Colonic mucosa (tissue), 4 donors: Measurements from ENCODE around the gene ZBTB21. TPM values are rescaled to one million over a fixed set of nuclear protein-coding genes. Genes with fewer than 3 reads are reported as not detected.
"Not testable (repeated sequence)": the region's sequence is repeated elsewhere in the genome, so short reads cannot be mapped to it uniquely, and the experiment has no call there.

Source experiments
- DNase-seq: peaks from one replicate; pipeline ENCODE4 v3.0.0-alpha.2; 2020
- H3K27ac ChIP-seq: fragments of 200-600 bp; one replicate; pipeline ENCODE4 v1.8.0; 2021
- H3K27me3 ChIP-seq: fragments of 200-600 bp; one replicate; pipeline ENCODE4 v1.8.0; 2021
- H3K36me3 ChIP-seq: fragments of 200-600 bp; one replicate; pipeline ENCODE4 v1.8.0; 2021
- H3K4me1 ChIP-seq: fragments of 200-600 bp; one replicate; pipeline ENCODE4 v1.8.0; 2021; ENCODE audit warnings: mild to moderate bottlenecking
- H3K4me3 ChIP-seq: fragments of 200-600 bp; one replicate; pipeline ENCODE4 v1.8.0; 2021
- H3K9ac ChIP-seq, 2 donors: one replicate each; pipeline ENCODE4 v1.7.0; 2013; ENCODE audit warnings: control low read depth in 2 of 2, low read depth in 2 of 2, low read length in 2 of 2
- H3K9me3 ChIP-seq: fragments of 200-600 bp; one replicate; pipeline ENCODE4 v1.8.0; 2021
- CTCF ChIP-seq: fragments of 200-600 bp; IDR thresholded peaks from one replicate; pipeline ENCODE4 v1.8.0; 2022; ENCODE audit warnings: antibody characterized with exemption, mild to moderate bottlenecking
- intact Hi-C: fragments of 100-400 bp; cut with DNase I; formaldehyde crosslinking; loops from one replicate; pipeline ENCODE4 v1.14.1; 2022
- total RNA-seq, 2 donors: library from RNA; stranded (reverse); fragmentation: NEBNext Ultra II Directional in 1 of 2; extraction: Animal tissue kit (Norgen Biotek cat#: 25700) in 1 of 2; gene quantifications; one replicate each; pipeline ENCODE4 v1.2.1, GENCODE V29; 2021
- donor health status: healthy.
- donor health status: DM: no; HTN: no; CAD: no.
- donor health status: DM: no; HTN: no; CAD: no.

The ZBTB21 gene
- total RNA-seq, 2 donors from 2014 or later: 10.2 to 15.1 TPM

GRCh38 chr21:41961282-41961701 lies 48.9 kb downstream of the ZBTB21 start:
- Histone ChIP-seq H3K27ac (no peak overlapping the region), H3K4me1 (no peaks in the 10 kb centered on the region), H3K27me3 (no peaks in the 10 kb centered on the region), H3K36me3 (no peaks in the 10 kb centered on the region), H3K9ac (no peak overlapping the region), H3K4me3 (no peak overlapping the region), H3K9me3 (no peaks in the 10 kb centered on the region)
- intact Hi-C loops: no loop called here
- no peak for TF ChIP-seq CTCF
- DNase-seq: no peak

DNA sequence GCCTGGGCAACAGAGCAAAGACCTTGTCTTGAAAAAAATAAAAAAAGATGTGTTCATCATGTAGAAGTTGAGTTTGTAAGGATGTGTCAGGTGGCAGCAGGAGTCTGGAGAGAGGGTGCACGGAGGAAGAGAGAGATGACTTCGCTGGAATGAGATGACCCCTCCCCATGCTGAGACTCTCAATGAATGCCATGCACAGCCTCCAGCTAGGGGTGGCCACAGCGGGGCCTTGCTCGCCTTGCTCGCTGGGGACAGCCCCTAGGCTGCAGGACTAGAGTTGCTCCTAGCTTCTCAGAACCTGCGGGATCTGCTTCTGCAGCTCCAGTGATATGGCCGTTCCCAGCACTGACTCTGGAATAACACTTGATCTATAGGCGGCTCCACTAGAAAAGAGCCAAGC lies 49.8 kb downstream of the ZBTB21 start:
- H3K9ac ChIP-seq: no peak overlapping the region
- intact Hi-C loops: no loop called here

DNA sequence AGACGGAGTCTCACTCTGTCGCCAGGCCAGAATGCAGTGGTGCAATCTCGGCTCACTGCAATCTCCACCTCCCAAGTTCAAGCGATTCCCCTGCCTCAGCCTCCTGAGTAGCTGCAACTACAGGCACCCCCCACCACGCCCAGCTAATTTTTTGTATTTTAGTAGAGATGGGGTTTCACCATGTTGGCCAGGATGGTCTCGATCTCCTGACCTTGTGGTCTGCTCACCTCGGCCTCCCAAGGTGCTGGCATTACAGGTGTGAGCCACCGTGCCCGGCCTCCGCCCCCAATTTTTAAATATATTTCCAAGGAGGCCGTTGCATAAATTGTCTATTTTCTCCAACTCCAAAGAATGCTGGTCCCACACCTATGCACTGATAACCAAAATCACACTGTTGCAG lies 50.5 kb downstream of the ZBTB21 start:
- DNase-seq, H3K27ac ChIP-seq, H3K9me3 ChIP-seq, H3K36me3 ChIP-seq, H3K27me3 ChIP-seq, H3K9ac ChIP-seq, H3K4me3 ChIP-seq, intact Hi-C loops, H3K4me1 ChIP-seq: not testable (repeated sequence)

More for the DNA sequence above, 49.8 kb downstream of the ZBTB21 start:
- H3K27me3 ChIP-seq: no peaks in the 10 kb centered on the region
- H3K9me3 ChIP-seq: no peaks in the 10 kb centered on the region
- TF ChIP-seq CTCF: no peak
- H3K27ac ChIP-seq: no peak overlapping the region
- H3K4me3 ChIP-seq: no peak overlapping the region
- no peaks in the 10 kb centered on the region for H3K36me3 ChIP-seq
- DNase-seq: no peak
- no peaks in the 10 kb centered on the region for H3K4me1 ChIP-seq

GRCh38 chr21:41958886-41959563 lies 51.1 kb downstream of the ZBTB21 start:
- Histone ChIP-seq H3K4me1 (no peaks in the 10 kb centered on the region), H3K9me3 (no peaks in the 10 kb centered on the region), H3K9ac (no peak overlapping the region), H3K27me3 (no peaks in the 10 kb centered on the region), H3K4me3 (no peak overlapping the region), H3K27ac (no peak overlapping the region), H3K36me3 (no peaks in the 10 kb centered on the region)
- no peak for DNase-seq
- TF ChIP-seq CTCF: no peak
- intact Hi-C loops: no loop called here

DNA sequence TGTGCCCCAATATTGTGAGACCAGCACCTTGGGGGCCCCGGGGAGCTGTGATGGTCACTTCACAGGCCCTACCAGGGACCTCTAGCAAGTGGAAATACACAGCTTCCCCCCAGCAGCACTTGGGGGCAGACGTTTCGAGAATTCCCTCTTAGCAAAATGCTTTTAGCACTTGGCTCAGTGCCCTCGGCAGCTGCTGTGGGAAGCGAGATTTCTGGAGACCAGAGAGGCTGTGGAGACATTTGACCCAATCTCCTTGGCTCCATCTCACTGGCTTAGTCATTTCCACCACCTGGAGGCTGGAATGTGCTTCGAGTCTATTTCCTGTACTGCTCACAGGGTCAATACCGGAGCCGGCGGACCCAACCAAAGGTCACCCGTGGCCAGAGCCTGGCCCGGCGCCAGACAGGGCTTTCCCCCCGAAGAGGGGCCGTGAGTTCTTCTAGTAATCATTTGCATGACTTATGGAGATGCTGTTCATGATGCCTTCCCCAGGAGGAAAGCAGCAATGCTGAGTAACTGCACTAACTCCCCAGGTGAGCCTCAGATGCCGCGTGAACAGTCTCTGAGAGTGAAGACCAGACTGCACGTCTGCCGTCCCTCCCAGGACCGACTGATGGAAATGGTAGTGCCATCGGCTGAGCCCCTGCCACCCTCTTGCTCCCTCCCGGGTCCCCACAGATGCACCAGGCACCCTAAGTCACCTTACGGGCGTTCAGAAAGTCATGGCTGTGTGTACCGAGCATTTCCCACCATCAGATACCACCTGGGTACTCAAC lies 52.0 kb downstream of the ZBTB21 start:
- Histone ChIP-seq H3K9me3 (no peaks in the 10 kb centered on the region), H3K36me3 (no peaks in the 10 kb centered on the region), H3K9ac (no peak overlapping the region), H3K27me3 (no peaks in the 10 kb centered on the region), H3K27ac (peak overlapping the region; percentile 39), H3K4me1 (no peaks in the 10 kb centered on the region), H3K4me3 (no peak overlapping the region)
- intact Hi-C loops: no loop called here
- no peak for TF ChIP-seq CTCF
- DNase-seq: peak; percentile 51
